HG03280 (cell line): ENCODE measurements around the gene ZMYND11.
A peak's percentile ranks its signal among the peaks of the same experiment; 100 is the strongest.
"Not testable (repeated sequence)": the region's sequence is repeated elsewhere in the genome, so short reads cannot be mapped to it uniquely, and the experiment has no call there.

Source experiments
- ATAC-seq: cut with Tn5 transposase; IDR thresholded peaks from one replicate; pipeline ENCODE4 v1.9.1; 2021; ENCODE audit warnings: mild to moderate bottlenecking, moderate library complexity; ENCODE audit not compliant: unreplicated experiment

The ZMYND11 gene

GRCh38 chr10:241966-242643 is 106.8 kb downstream of the ZMYND11 start:
- no peak for ATAC-seq

DNA sequence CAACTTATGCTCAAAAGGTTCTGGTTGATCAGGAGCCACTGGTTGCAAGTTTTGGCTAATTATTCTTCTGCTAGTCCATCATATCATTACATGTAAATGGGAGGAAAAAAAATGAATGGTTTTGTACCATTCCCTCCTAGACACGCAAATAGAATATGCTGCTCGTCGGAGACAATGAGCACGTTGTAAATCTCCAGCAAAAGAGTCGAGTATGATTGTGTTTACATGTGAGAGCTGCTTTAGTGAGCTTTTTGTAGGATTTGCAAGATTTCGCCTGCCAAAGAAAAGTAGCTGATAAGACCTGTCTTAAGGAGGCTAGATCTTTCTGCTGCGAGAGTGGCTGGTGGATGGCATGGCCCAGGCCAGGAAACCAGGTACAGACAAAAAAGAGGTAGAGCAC is 109.0 kb downstream of the ZMYND11 start:
- ATAC-seq, result no peak

DNA sequence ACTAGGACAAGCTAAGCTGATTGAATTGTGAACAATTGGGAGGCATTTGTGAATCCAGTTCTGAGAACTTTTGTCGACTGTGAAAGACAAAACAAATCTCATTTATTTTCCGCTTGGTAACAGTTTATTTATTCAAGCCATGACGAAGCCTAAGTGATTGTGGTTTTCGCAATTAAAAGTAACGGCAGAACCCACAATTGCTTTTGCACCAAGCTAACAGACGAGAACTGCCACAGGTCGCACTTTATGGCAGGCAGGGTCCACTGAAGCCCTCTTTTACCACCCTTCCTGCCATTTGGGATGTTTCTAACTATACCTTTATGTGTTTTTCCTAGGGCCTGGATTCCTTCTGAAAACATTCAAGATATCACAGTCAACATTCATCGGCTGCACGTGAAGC is 111.2 kb downstream of the ZMYND11 start:
- no peak for ATAC-seq

GRCh38 chr10:247480-247879 is 112.2 kb downstream of the ZMYND11 start:
- no peak for ATAC-seq

GRCh38 chr10:248307-248706 is 113.1 kb downstream of the ZMYND11 start:
- no peak for ATAC-seq

GRCh38 chr10:251982-252582 is 116.8 kb downstream of the ZMYND11 start:
- ATAC-seq, result no peak

DNA sequence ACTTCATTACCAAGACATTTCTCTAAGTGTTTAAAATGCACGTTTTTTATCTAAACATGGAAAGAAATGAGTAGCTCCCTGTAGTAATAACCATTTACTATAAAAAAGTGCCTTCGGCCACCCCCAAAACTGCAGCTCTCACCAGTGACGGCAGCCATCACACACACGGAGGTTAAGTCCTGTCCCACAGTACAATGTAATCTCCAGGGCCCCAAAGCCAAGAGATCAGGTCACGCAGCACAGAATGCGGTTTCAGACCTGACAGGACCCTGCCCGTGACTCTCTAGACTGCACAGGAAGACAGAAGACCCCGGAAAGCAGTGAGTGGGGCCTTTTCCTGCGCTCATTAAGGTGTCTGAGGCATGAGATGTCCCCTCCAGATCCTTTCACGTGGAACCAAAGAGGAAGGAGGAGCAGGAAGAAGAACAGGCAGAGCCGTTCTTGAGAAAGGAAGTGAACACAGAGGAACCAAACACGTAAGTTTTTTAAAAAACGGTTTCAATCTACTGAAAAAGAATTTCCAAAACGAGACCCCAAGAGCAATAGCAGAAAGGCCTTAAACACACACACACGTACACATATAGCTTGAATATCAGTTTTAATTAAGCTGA is 125.7 kb downstream of the ZMYND11 start:
- no peak for ATAC-seq

DNA sequence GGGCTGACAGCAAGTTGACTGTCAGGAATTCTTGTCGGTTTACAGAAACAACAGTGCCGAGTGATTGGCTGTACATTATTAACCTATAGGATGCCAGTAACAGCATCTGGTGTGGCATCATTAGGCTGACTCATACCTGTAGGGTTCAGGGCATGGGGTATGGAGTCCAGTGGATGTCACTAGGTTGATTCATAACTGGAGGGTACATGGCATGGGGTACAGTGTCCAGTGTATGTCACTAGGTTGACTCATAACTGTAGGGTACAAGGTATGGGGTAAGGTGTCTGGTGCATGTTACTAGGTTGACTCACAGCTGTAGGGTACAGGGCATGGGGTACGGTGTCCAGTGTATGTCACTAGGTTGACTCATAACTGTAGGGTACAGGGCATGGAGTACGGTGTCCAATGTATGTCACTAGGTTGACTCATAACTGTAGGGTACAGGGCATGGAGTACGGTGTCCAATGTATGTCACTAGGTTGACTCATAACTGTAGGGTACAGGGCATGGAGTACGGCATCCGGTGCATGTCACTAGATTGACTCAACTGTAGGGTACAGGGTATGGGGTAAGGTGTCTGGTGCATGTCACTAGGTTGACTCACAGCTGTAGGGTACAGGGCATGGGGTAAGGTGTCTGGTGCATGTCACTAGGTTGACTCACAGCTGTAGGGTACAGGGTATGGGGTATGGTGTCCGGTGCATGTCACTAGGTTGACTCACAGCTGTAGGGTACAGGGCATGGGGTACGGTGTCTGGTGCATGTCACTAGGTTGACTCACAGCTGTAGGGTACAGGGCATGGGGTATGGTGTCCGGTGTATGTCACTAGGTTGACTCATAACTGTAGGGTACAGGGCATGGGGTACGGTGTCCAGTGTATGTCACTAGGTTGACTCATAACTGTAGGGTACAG is 129.2 kb downstream of the ZMYND11 start:
- ATAC-seq, result not testable (repeated sequence)

DNA sequence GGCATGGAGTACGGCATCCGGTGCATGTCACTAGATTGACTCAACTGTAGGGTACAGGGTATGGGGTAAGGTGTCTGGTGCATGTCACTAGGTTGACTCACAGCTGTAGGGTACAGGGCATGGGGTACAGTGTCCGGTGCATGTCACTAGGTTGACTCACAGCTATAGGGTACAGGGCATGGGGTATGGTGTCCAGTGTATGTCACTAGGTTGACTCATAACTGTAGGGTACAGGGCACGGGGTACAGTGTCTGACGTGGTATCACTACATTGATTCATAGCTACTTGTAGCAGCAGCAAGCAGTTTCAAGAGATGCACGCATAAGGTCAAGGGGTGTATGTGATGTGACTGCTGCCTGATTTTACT is 129.8 kb downstream of the ZMYND11 start:
- peak; percentile 60 for ATAC-seq

- ATAC-seq, result not testable (repeated sequence)
Observed at GRCh38 chr10:265816-266588, 130.7 kb downstream of the ZMYND11 start.

DNA sequence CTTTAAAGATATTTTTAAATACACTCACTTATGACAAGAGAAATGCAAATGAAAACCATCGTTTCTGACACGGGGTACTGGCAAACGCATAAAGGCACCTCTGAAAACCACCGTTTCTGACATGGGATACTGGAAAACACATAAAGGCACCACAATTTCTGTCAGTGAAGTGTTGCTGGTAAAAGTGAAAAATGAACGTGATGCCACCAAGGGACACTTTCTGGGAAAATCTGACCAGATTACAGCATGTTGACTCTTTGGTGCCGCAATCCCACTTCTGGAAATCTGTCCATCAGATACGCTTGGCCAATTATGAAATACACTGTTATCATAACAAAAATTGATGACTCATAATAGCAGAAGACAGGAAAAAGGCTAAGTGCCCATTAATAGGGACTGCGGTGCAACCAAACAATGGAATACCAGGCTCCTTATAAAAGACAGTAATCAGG is 131.7 kb downstream of the ZMYND11 start:
- peak; percentile 47 for ATAC-seq

DNA sequence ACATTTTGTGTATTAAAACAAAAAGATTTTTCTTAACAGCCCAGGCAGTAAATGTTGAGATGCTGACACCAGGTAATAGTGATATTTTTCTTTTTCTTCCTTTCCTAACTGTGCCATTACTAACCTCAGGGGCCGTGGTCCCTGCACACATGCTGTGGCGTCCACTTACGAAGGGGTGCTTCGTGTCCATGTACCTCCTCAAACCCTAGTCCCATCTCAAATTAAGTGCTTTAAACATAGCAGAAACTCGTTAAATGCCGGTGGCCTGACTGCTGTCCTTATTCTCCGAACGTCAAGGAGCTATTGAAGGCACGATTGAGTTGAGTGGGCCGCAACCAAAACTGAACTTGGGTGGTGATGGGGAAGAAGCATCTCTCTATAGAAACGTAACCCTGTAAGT is 132.4 kb downstream of the ZMYND11 start:
- no peak for ATAC-seq

- ATAC-seq, result no peak
Observed at GRCh38 chr10:269440-270074, 134.3 kb downstream of the ZMYND11 start.

DNA sequence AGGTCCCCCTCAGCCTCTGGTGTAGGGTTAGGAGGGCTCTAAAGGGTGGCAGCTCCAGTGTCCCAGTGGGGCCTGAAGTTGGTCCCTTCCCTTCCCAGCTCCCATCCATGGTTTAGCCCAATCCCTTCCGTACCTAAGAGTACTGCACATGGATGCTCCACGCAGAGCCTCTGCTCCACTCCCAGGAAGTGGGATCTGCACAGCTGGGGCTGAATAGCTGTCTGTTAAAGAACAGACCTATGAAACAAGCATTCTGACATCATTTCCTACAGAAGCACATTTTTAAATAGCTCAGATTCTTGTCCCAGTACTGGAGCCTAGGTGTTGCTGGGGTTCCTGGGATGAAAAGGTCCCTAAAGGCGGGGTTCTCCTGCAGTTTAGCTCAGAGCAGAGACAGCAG is 135.9 kb downstream of the ZMYND11 start:
- no peak for ATAC-seq

GRCh38 chr10:271722-272121 is 136.5 kb downstream of the ZMYND11 start:
- no peak for ATAC-seq

GRCh38 chr10:273088-273487 is 137.8 kb downstream of the ZMYND11 start:
- ATAC-seq, result no peak

- no peak for ATAC-seq
Observed at GRCh38 chr10:274866-275265, 139.6 kb downstream of the ZMYND11 start.

- ATAC-seq, result no peak
Observed at GRCh38 chr10:275680-276079, 140.4 kb downstream of the ZMYND11 start.

- no peak for ATAC-seq
Observed at GRCh38 chr10:277963-278362, 142.7 kb downstream of the ZMYND11 start.

- no peak for ATAC-seq
Observed at GRCh38 chr10:278707-279106, 143.5 kb downstream of the ZMYND11 start.
